Measurements from ENCODE around the gene CPT1A. TPM values are rescaled to one million over a fixed set of nuclear protein-coding genes. Genes with fewer than 3 reads are reported as not detected.

The CPT1A gene
- total RNA-seq, 2 experiments from 2014 or later: 21.3 to 24.6 TPM

DNA sequence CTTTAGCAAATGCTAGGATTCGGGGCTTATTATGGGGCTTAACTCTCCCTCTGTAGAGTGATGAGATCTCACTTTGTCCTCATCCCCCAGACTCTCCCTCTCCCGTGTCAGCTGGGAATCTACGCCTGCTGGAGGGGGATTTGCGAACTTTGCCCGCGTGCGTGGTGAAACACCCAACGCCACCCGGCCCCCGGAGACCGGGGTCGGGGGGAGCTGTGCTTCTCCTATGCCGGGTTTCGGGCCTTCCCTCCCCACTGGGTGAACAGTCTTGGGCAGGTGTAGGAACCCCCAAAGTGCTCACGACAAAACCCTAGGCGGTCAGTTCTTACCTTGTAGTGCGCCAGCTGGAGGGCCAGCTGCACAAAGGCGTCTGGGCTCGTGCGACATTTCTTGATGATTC is 68.8 kb downstream of the CPT1A start:
- ChIA-PET CTCF (interaction anchor here (1.5 kb wide), 1 partner anchor 12 kb away, joined by 3 read pairs; no protein-coding TSS in a partner anchor), POLR2A (no interaction called here)

DNA sequence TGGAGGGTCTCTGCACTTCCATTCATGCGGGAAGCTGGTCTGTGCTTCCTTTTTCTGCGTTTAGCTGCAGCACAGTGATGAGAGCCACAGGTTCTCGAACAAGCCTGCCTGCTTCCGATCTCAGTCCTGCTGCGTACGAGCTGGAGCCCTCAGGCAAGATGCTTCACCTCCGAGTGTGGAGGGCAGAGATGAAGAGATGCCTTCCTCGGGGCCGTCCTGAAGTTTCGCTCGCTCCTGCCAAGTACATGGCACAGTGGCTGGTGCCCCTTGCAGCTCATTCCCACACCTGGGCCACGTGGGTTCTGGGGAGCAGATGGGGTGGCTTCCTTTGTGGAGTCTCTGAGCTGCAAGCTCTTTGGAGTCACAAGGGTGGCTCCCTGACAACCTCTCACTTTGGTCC is 70.9 kb downstream of the CPT1A start:
- CTCF ChIA-PET: no interaction called here
- POLR2A ChIA-PET: no interaction called here

DNA sequence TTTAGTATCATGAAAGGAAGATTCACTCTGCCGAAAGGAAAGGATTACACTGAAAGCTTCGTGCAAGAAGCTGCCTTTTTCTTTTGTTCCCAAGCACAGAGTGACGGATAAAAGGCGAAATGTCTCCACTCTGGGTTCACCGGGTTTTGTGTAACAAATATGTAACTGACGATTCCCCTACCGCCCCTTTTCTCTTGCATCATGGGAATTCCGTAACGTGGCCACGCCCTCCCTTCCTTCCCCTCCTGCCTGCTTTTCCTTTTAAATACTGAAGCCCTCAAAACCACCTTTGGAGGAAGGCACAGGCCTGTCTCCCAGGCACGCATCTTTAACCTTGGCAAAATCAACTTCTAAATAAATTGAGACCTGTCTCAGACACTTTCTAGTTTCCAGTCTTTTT is 74.0 kb downstream of the CPT1A start:
- CTCF ChIA-PET: interaction anchor here (0.6 to 2.0 kb wide), 2 partner anchors 12 to 30 kb away, joined by 4 read pairs; no protein-coding TSS in a partner anchor
- POLR2A ChIA-PET: no interaction called here

DNA sequence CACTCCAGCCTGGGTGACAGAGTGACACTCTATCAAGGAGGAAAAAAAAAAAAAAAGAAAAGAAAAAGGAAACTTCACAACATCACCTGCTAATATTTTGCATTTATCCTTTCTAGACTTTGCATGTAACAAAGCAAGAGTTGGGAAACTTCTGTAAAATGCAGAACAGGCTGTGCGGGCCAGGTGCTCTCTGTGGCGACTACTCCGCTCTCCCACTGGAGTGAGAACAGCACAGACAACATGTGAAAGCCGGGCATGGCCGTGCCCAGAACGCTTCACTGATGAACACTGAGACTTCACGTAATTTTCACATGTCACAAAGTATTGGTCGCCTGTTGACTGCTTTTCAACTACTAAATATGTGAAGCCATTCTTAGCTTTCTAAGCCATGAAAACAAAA is 74.9 kb downstream of the CPT1A start:
- CTCF ChIA-PET: interaction anchor here (2.0 kb wide), 1 partner anchor 31 kb away, joined by 4 read pairs; no protein-coding TSS in a partner anchor
- POLR2A ChIA-PET: no interaction called here

DNA sequence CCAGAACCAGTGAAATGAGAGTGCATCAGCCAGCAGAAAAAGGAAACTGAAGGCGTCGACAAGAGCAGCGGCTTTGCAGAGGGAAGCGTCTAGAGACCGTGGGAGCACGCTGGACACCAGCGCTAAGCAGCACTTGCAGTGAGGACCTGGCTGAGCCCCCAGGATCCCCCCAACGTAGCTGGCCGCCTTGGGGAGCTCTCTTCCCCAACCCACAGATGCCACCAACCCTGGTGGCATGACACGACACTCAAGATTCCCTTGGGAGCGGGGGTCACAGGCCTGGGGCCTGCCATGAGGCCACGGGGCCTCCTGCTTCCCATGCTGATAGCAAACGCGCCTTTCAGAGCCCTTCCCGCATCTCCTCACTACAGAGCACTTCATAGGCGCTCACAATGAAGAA is 77.0 kb downstream of the CPT1A start:
- ChIA-PET POLR2A (no interaction called here), CTCF (no interaction called here)

DNA sequence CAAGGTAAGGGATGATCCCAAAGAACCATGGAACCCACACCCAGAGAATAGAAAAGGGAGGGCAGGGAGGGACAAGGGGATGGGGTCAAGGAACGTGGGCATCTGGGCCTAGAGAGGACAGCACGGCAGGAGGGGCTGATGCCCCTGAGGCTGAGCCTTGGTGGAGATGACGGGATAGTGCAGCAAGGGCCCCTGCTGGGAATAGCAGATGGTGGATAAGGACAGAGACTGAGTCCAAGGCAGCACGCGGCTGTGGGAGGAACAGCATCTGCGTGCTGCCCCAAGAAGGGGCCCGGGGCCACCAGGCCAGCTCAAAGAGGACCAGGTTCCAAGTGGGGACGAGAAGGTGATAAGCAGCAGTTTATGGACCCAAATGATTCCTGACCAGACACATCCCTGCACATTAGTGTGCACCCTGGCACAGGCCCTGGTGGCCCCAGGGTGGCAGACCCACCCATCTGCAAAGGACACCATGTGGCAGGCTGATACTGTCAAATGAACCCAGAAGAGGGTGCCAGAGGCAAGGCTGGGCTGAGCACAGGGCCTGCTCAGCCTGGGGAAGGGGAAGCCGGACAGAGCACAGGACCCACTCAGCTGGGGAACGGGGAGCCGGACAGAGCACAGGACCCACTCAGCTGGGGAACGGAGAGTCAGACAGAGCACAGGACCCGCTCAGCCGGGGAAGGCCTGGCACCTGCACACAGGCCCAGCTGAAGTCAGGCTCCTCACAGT is 77.6 kb downstream of the CPT1A start:
- CTCF ChIA-PET: no interaction called here
- POLR2A ChIA-PET: no interaction called here

DNA sequence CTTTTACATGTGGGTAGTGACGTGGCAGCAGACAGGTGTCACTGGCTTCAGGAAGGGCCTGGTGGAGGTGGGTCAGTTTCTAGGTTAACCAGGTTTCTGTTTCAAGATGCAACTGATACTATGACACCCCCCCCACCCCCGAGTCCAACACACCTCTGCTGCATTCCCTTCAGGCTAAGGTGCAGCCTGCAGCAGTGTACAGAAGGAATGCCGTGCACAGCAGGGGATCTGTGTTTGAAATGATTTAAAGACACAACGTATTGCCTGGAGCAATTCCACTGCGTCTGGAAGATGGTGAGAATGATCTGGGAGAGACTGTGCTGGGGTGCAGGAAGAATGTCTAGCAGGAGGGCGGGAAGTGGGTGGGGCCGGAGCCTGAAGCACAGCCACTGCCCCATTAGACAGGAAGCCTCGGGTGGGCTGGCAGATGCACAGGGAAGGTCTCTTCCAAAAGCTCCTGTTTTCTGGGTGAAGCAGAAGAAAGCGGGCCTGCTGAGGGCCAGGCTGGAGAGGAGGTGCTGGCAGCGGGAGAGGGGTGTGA is 78.5 kb downstream of the CPT1A start:
- ChIA-PET CTCF (no interaction called here), POLR2A (no interaction called here)

DNA sequence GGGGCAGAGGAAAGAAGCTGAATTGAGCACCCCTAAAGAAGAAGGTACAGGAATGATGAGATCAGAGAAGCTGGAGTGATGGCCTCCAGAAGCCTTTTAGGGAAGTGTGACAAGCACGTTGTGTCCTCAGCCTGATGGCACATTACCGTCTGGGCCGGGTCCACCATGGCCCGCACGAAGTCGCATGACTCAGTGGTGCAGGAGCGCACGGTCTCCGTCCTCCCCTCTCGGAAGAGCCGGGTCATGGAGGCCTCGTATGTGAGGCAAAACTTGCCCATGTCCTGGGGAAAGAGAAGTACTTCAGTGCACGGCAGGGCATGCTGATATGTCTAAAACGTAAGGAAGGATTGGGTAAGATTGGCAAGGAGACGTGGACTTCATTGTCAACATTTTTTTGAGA is 79.2 kb downstream of the CPT1A start:
- POLR2A ChIA-PET: no interaction called here
- CTCF ChIA-PET: no interaction called here

DNA sequence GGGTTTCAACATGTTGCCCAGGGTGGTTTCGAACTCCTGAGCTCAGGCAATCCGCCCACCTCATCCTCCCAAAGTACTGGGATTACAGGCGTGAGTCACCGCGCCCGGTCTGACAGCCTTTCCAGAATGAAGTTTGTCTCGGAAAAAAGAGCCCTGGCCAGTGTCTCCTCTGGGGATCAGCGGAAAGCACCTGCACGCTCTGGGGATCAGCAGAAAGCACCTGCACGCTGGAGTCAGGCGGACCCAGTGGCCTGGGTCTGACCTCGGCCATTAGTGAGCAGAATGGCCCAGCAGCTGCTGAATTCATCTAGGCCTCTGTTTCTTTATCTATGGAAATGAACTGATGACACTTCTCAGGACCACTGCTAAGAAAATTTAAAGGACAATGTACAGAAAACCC is 79.9 kb downstream of the CPT1A start:
- ChIA-PET CTCF (interaction anchor here (1.4 kb wide), 1 partner anchor 11 kb away, joined by 3 read pairs; no protein-coding TSS in a partner anchor), POLR2A (no interaction called here)

DNA sequence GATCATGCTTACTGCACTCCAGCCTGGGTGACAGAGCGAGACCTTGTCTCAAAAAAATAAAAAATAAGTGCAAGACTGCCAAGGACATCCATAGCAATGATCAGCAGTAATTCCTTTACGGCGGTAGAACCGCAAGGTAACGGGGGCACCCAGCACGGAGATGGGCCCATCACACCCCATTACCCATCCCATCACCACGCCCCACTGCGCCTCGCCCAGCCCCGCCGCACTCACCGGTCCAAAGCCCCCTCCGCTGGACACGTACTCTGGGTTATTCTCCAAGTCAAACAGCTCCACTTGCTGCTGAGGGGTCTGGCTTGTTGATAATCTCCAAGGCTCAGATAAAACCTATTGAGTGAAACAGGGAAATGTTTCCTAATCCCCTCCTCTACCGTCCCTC is 81.7 kb downstream of the CPT1A start:
- CTCF ChIA-PET: no interaction called here
- POLR2A ChIA-PET: no interaction called here

DNA sequence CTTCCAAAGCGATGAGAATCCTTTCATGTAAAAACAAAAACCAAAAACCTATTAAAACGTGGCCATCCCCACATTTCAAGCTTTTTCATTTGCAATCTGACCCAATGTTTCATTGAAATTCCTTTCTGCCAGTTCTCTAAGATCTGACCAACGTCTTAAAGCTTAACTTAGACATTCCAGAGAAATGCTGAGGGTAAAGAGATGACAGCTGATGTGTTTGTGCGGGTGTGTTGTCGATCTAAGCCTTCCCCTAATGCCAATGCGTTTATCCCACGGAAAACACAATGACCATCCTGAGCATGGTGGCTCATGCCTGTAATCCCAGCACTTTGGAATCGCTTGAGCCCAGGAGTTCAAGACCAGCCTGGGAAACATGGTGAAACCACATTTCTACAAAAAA is 84.0 kb downstream of the CPT1A start:
- ChIA-PET CTCF (interaction anchor here (1.3 kb wide), 1 partner anchor 26 kb away, joined by 3 read pairs; no protein-coding TSS in a partner anchor), POLR2A (no interaction called here)

DNA sequence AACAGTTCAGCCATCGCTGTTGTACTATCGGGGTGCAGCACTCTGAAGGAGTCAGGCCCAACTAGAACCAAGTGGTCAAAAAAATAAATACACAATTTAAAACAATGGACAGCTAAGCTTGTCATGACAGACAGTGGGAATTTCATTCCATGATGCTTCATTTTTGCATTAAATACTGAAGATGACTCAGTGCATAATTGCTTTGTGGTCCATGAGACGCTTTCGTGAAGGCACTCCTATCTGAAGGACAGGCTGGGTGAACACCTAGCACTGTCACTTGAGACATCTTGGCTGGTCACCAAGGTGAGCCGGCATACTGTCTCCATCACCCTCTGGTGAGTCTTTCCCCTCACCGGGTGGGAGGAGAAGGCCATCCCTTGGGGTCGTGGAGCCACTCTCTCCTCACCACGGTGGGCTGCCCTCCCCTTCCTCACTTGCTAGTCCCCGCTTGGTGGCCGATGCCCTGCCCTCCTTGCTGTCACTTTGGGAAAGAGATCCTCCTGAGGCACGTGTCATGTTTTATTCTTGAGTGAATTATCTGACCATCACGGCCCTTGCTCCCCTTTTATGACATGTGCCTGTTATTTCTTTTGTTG is 85.4 kb downstream of the CPT1A start:
- ChIA-PET POLR2A (no interaction called here), CTCF (interaction anchor here (0.7 kb wide), 1 partner anchor 12 kb away, joined by 4 read pairs; no protein-coding TSS in a partner anchor)

DNA sequence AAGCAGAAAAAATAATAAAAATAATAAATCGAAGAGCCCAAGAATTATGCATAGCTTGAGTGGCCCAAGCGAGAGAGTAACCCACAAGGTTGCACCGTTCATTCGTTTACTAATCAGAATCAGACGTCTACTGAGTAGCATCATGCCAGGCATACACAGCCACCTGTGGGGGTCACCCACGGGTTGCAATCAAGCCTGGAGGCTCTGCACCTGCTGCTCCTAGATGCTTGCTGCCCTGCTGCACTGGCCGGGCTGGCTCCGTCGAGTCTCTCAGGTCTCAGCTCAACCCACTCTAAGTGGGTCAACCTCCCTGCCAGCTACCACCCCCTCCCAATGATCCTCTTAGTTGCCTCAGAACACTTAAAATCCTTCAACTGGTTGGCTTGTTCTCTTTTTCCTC is 88.4 kb downstream of the CPT1A start:
- ChIA-PET POLR2A (no interaction called here), CTCF (no interaction called here)

DNA sequence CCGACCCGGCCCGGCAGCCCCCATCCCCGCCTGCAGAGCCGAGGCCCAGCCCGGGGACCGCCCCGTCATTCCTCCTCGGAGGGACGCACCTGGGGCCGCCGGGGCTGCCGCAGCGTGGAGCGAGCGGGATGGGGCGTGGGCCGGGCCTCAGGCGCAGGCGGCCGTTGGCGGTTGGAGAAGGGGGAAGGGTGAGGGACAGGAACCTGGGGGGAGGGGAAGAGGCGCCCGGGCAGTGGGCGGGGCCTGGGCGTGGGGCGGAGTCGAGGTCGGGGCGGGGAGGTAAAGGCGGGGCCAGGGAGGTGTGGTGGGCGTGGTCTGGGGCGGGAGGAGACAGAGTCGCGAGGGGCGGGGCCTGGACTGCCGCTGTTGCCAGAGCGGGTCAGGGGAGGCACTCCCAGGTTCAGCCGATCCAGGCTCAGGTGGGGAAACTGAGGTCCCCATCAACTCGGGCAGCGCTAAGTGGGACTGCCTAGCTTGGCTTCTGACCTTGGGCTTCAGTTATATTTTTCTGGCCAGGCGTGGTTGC is 90.3 kb downstream of the CPT1A start, which contains the start of gene TESMIN:
Gene TESMIN (minus strand): TSS at position 190 of the 526 bp plus-strand sequence. CDS start 860 bp downstream, outside the sequence.
- POLR2A ChIA-PET: no interaction called here
- CTCF ChIA-PET: no interaction called here

DNA sequence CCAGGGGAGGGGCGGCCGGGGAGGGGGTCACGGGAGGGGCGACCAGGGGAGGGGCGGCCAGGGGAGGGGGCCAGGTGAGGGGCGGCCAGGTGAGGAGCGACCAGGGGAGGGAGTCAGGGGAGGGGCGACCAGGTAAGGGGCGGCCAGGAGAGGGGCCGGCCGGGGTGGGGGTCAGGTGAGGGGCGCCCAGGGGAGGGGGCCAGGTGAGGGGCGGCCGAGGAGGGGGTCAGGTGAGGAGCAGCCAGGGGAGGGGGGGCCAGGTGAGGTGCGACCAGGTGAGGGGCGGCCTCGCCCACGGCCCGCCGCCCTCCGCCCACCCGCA is 90.8 kb downstream of the CPT1A start:
- ChIA-PET CTCF (no interaction called here), POLR2A (no interaction called here)

DNA sequence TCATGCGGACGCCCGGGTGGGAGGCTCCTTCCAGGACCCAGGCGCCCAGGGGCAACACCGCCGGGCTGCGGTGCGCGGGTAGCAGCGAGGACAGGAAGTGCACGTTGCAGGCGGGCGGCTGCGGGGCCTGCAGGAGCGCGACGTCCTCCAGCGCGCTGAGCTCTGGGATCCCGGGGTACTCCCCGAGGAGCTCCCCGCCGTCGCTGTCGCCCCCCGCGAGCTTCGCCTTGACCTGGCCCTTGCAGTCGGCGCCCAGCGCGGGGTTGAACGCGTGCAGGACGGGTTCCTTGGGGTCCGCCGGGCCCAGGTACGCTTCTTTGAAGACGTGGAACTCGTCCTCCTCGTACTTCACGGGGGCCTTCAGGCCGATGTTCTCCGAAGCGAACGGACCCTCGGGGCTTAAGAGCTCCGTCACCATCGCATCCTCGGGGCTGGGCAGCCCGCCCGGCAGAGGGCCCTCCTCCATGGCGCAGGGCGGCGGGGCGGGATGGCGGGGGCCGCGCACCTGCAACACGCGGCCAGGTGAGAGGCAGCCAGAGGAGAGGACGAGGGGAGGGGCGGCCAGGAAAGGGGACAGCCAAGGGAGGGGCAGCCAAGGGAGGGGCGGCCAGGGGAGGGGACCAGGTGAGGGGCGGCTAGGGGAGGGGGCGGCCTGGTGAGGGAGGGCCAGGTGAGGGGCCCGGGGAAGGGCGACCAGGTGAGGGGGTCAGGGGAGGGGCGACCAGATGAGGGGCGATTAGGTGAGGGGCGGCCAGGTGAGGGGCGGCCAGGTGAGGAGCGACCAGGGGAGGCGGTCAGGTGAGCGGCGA is 91.3 kb downstream of the CPT1A start:
- ChIA-PET CTCF (interaction anchor here (1.1 kb wide), 1 partner anchor 93 kb away, joined by 3 read pairs; no protein-coding TSS in a partner anchor), POLR2A (no interaction called here)

DNA sequence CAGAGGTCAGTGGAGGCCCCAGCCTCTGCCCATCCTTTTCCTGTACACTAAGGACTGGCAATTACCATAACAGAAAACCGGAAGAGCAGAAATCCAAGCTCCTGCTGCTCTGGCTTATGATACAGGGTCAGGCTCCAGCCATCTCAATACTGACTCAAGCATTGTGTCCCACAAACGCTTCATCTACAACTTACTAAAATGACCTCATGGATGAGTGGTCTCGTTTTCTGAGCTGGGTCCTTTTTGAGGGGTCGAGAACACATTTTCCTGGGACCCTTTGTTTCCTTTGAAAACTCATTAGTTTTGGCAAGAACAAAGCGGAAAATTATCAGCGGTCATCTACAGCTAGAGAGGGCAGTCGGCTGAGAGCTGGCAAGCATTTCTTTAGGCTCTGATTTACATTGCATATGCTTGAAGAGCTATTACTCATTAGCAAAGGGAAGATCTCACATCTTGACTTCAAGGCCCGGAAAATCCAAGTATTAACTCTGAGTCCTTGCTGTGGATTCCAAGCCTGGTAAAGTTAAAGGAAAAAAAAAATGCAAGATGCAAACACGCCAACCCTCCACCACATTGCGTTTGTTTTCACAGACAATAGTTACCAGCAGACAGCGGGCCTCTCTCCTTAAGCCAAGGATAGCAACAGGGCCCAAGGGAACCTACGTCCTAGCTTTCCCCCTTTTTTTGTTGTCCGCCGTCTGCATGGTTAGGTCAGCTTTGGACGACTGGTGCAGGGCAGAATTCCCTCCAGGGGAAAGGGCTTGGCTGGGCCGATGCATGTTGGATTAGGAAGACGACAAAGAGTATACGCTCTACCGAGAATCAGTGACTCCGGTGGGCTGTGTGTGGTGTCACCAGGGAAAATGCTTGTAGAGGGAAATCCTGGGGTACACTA is 92.2 kb downstream of the CPT1A start:
- ChIA-PET POLR2A (no interaction called here), CTCF (interaction anchor here (1.1 kb wide), 1 partner anchor 94 kb away, joined by 3 read pairs; no protein-coding TSS in a partner anchor)

DNA sequence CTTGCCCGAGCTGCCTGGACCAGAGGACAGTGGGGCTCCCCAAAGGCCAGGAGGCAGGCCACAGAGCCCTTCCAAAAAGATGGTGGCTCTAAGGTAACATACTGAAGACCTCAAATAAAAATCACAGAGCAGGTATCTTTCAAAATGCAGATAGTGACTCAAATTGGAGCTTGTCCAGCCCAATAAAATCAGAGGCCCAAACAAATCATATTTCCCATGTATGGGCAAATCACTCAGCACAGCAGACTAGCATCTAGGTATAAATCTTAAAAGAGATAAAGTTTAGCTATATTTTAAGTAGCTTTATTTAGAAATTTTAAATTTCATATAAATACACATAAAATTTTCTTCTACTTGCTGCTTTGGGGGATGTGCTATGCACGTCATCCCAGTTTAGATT is 93.7 kb downstream of the CPT1A start:
- CTCF ChIA-PET: no interaction called here
- POLR2A ChIA-PET: no interaction called here

DNA sequence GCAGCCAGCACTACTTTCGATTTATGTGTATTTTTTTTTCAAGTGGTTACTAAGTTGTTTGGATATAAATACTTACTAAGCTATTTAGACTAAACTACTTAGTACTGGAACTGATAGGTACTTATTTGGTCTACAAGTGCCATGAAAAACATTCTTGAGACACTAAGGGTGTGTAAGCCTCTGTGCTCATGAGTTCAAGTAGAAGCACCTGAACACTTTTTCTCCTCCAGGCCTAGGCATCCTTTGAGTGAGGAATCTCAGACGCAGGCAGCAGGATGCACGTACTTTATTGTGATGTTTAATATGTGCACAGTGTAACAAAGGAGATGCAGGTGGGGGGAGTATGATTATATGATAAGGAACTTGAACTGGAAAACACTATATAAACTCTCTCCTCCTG is 98.2 kb downstream of the CPT1A start:
- CTCF ChIA-PET: interaction anchor here (0.8 kb wide), 1 partner anchor 12 kb away, joined by 3 read pairs; no protein-coding TSS in a partner anchor
- POLR2A ChIA-PET: no interaction called here
